Smooth muscle cell (in vitro differentiated cells): Measurements from ENCODE around the gene WDTC1. TPM values are rescaled to one million over a fixed set of nuclear protein-coding genes. Genes with fewer than 3 reads are reported as not detected.
"Not testable (repeated sequence)": the region's sequence is repeated elsewhere in the genome, so short reads cannot be mapped to it uniquely, and the experiment has no call there.

Experiments used
- DNase-seq: peaks from one replicate; lab custom pipeline; 2025; ENCODE audit not compliant: unreplicated experiment; lab: John Stamatoyannopoulos, UW
- H2AFZ ChIP-seq: fragments of 200-600 bp; sonication (generic); 2 replicates; pipeline ENCODE4 v1.6.0; 2016; ENCODE audit warnings: antibody characterized with exemption, low read depth, mild to moderate bottlenecking
- H3F3A ChIP-seq: fragments of 200-600 bp; sonication (generic); 2 replicates; pipeline ENCODE4 v1.6.0; 2017; ENCODE audit warnings: antibody characterized with exemption, low read depth
- H3K27ac ChIP-seq: fragments of 200-600 bp; sonication (generic); 2 replicates; pipeline ENCODE4 v1.5.1; 2016; ENCODE audit warnings: low read depth, mild to moderate bottlenecking
- H3K27me3 ChIP-seq: fragments of 200-600 bp; sonication (generic); 2 replicates; pipeline ENCODE4 v1.6.1; 2016; ENCODE audit warnings: low read depth, mild to moderate bottlenecking
- H3K36me3 ChIP-seq: fragments of 200-600 bp; sonication (generic); 2 replicates; pipeline ENCODE4 v1.5.1; 2016; ENCODE audit warnings: low read depth
- H3K4me1 ChIP-seq: fragments of 200-600 bp; sonication (generic); 2 replicates; pipeline ENCODE4 v1.5.1; 2016; ENCODE audit warnings: low read depth
- H3K4me2 ChIP-seq: fragments of 200-600 bp; sonication (generic); 2 replicates; pipeline ENCODE4 v1.6.0; 2016; ENCODE audit warnings: mild to moderate bottlenecking
- H3K4me3 ChIP-seq: fragments of 200-600 bp; sonication (generic); 2 replicates; pipeline ENCODE4 v1.5.1; 2016; ENCODE audit warnings: mild to moderate bottlenecking
- H3K79me2 ChIP-seq: fragments of 200-600 bp; sonication (generic); 2 replicates; pipeline ENCODE4 v1.6.0; 2016; ENCODE audit warnings: low read depth, mild to moderate bottlenecking
- H3K9ac ChIP-seq: fragments of 200-600 bp; sonication (generic); 2 replicates; pipeline ENCODE4 v1.6.0; 2016; ENCODE audit warnings: low read depth
- H3K9me3 ChIP-seq: fragments of 200-600 bp; sonication (generic); replicated peaks from 2 replicates; pipeline ENCODE4 v1.5.1; 2016; ENCODE audit warnings: low read depth
- H4K20me1 ChIP-seq: fragments of 200-600 bp; sonication (generic); 2 replicates; pipeline ENCODE4 v1.6.0; 2016; ENCODE audit warnings: low read depth
- WGBS: methylation state at CpG from one replicate; pipeline ENCODE4 v1.1.7; 2016; ENCODE audit warnings: low lambda C conversion rate; 5-methylcytosine and 5-hydroxymethylcytosine counted together
- polyA plus RNA-seq: library from polyadenylated mRNA; unstranded; fragments of >200 nt; fragmentation: Nextera tagmentation; extraction: Ambion mirVana; gene quantifications from 2 replicates; pipeline ENCODE4 v1.2.1, GENCODE V29; 2016
- total RNA-seq: library from RNA; depleted of rRNA; stranded (reverse); fragments of >200 nt; gene quantifications from 2 replicates; pipeline ENCODE4 v1.2.3, GENCODE V29; 2014
- TF ChIP-seq, protein P1 (sequence below): fragments of 200-600 bp; sonication (generic); IDR thresholded peaks from 2 replicates; pipeline ENCODE4 v1.5.1; 2017; ENCODE audit warnings: borderline replicate concordance, mild to moderate bottlenecking, antibody characterized with exemption; ENCODE audit not compliant: insufficient read depth, poor library complexity, severe bottlenecking

WDTC1 gene
- total and polyA plus RNA-seq, 2 experiments from 2014 or later = 5.4 to 10.3 TPM

DNA sequence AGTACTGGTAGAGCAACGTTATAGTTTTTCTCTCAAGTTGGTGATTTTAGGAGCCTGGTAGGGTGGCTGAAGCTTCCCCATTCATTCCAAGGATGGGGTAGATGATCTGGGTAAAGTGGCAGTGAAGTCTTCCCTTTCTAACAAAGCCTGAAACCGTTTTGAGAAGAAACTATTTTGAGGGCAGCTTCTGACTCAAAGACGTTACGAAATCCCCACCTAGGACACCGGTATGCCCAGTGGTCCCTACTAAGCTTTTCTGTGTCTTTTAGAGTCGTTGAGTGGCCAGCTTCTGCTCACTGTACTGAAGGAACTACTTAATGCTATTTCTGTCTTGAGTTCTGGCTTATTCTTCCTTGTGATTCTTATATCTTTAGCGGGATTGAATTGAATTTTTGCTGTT, 1.4 kb downstream of the WDTC1 start:
- Histone ChIP-seq H3K4me2 (peak overlapping the region; percentile 95), H2AFZ (peak overlapping the region; percentile 82), H3F3A (peaks cover 7% of the 10 kb centered on the region), H3K36me3 (no peaks in the 10 kb centered on the region), H3K27me3 (no peaks in the 10 kb centered on the region), H3K9me3 (no peaks in the 10 kb centered on the region), H3K4me3 (peak overlapping the region; percentile 88), H3K79me2 (peaks cover 18% of the 10 kb centered on the region), H3K27ac (peak overlapping the region; percentile 2), H3K4me1 (peaks cover 6% of the 10 kb centered on the region), H4K20me1 (peaks cover 40% of the 10 kb centered on the region), H3K9ac (no peak overlapping the region)
- 44% methylated on average over 7 of the region's 7 CpGs for WGBS
- DNase-seq = no peak
- TF ChIP-seq, protein P1, sequence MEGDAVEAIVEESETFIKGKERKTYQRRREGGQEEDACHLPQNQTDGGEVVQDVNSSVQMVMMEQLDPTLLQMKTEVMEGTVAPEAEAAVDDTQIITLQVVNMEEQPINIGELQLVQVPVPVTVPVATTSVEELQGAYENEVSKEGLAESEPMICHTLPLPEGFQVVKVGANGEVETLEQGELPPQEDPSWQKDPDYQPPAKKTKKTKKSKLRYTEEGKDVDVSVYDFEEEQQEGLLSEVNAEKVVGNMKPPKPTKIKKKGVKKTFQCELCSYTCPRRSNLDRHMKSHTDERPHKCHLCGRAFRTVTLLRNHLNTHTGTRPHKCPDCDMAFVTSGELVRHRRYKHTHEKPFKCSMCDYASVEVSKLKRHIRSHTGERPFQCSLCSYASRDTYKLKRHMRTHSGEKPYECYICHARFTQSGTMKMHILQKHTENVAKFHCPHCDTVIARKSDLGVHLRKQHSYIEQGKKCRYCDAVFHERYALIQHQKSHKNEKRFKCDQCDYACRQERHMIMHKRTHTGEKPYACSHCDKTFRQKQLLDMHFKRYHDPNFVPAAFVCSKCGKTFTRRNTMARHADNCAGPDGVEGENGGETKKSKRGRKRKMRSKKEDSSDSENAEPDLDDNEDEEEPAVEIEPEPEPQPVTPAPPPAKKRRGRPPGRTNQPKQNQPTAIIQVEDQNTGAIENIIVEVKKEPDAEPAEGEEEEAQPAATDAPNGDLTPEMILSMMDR = no peak

DNA sequence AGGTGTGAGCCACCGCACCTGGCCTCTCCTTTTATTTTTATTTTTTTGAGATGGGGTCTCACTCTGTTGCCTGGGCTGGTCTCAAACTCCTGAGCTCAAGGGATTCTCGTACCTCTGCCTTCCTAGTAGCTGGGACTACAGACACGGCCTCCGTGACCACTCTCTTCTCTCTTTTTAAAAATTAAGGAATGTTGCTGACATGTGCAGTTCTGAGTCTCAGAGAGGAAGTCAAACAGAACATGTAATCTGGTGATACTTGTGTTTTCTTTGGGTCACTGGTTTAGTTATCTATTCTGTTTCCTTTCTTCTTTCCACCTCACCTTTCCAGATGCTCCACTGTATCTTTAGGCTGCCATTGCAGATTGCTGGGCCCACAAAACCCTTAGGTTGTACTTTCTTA, 2.7 kb downstream of the WDTC1 start:
- Histone ChIP-seq H3K4me3 (no peak overlapping the region), H3K27ac (no peak overlapping the region), H2AFZ (no peak overlapping the region), H3K9me3 (no peaks in the 10 kb centered on the region), H3K4me1 (peaks cover 6% of the 10 kb centered on the region), H3K36me3 (no peaks in the 10 kb centered on the region), H3K4me2 (no peak overlapping the region), H3K27me3 (no peaks in the 10 kb centered on the region), H3K9ac (no peak overlapping the region), H4K20me1 (peaks cover 40% of the 10 kb centered on the region), H3K79me2 (peaks cover 18% of the 10 kb centered on the region), H3F3A (peaks cover 7% of the 10 kb centered on the region)
- 95% methylated on average over 4 of the region's 4 CpGs for WGBS
- DNase-seq = no peak
- TF ChIP-seq, protein P1 = no peak

DNA sequence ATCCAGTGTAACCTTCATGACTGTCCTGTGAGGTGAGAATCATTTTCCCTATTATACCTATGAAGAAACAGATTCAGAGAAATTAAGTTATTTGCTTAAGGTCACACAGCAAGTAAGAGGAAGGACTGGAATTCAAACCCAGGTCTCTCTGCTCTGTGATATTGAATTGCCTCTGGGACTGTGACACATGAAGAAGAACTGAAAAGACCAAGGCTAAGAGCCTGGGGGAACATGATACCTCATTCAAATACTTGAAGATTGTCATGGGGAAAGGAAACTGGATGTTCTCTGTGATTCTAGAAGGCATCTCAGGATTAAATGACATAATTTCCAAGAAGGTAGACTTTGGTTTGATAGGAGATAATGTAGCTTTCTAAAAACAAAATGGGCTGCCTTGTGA, 3.6 kb downstream of the WDTC1 start:
- TF ChIP-seq, protein P1 = no peak
- no peak overlapping the region for H3K4me3 ChIP-seq

DNA sequence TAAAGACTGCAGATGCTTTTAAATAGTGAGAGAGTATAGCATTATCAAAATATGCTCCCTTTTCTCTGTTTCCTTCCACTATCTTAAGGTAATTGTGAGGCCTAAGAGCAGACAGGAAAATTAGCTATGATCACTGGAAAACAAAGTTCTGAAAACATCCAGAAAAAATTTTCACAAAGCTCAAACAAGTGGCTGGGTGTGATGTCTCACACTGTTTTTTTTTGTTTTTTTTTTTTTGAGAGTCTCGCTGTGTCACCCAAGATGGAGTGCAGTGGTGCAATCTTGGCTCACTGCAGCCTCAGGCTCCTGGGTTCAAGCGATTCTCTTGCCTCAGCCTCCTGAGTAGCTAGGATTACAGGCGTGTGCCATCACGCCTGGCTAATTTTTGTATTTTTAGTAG, 7.2 kb downstream of the WDTC1 start:
- H4K20me1 ChIP-seq = peaks cover 27% of the 10 kb centered on the region
- no peak overlapping the region for H3K9ac ChIP-seq
- H3K4me2 ChIP-seq = no peak overlapping the region
- no peak overlapping the region for H3K4me3 ChIP-seq
- peaks cover 10% of the 10 kb centered on the region for H3K79me2 ChIP-seq
- TF ChIP-seq, protein P1 = no peak
- 100% methylated on average over 4 of the region's 4 CpGs for WGBS
- H3K36me3 ChIP-seq = no peaks in the 10 kb centered on the region
- H3F3A ChIP-seq = no peaks in the 10 kb centered on the region
- H3K27me3 ChIP-seq = no peaks in the 10 kb centered on the region
- H2AFZ ChIP-seq = no peak overlapping the region
- H3K4me1 ChIP-seq = no peaks in the 10 kb centered on the region
- no peak for DNase-seq
- H3K9me3 ChIP-seq = no peaks in the 10 kb centered on the region
- H3K27ac ChIP-seq = no peak overlapping the region

More for the DNA sequence above, 3.6 kb downstream of the WDTC1 start:
- peaks cover 40% of the 10 kb centered on the region for H4K20me1 ChIP-seq
- H2AFZ ChIP-seq = no peak overlapping the region
- no peaks in the 10 kb centered on the region for H3K9me3 ChIP-seq
- H3K4me2 ChIP-seq = no peak overlapping the region
- DNase-seq = no peak
- peaks cover 18% of the 10 kb centered on the region for H3K79me2 ChIP-seq
- peaks cover 6% of the 10 kb centered on the region for H3K4me1 ChIP-seq
- H3K9ac ChIP-seq = no peak overlapping the region
- peaks cover 7% of the 10 kb centered on the region for H3F3A ChIP-seq
- no peak overlapping the region for H3K27ac ChIP-seq
- H3K27me3 ChIP-seq = no peaks in the 10 kb centered on the region
- H3K36me3 ChIP-seq = no peaks in the 10 kb centered on the region

DNA sequence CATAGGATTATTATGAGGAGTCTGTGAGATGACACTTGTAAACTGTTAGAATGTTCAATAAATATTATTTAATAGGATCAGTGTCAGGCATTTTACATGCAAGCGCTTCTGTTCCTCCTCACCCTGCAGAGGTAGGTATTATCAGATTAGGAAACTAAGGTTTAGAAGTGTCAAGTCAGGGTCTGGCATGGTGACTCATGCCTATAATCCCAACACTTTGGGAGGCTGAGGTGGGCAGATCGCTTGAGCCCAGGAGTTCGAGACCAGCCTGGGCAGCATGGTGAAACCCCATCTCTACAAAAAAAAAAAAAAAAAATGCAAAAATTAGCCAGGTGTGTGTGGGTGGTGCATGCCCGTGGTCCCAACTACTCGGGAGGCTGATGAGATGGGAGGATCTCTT, 9.2 kb downstream of the WDTC1 start:
- DNase-seq, H3K79me2 ChIP-seq, H3K4me1 ChIP-seq, H3K27ac ChIP-seq, H3K27me3 ChIP-seq, H3K36me3 ChIP-seq, H3F3A ChIP-seq, H3K9me3 ChIP-seq, H3K4me2 ChIP-seq, H3K9ac ChIP-seq, H3K4me3 ChIP-seq, H2AFZ ChIP-seq: not testable (repeated sequence)
- peaks cover 11% of the 10 kb centered on the region for H4K20me1 ChIP-seq
- 86% methylated on average over 5 of the region's 5 CpGs for WGBS
